Skeletal muscle cell (primary cell): ENCODE data around the gene RAB2B.
"Not testable (repeated sequence)": the region's sequence is repeated elsewhere in the genome, so short reads cannot be mapped to it uniquely, and the experiment has no call there.

Experiments
- DNase-seq: peaks from one replicate; pipeline ENCODE4 v3.0.0-alpha.2; 2010; ENCODE audit warnings: low read depth
- H3K4me3 ChIP-seq: 2 replicates; pipeline ENCODE4 v1.5.1; 2011; ENCODE audit warnings: low read depth, mild to moderate bottlenecking, control low read depth, low read length, moderate library complexity

Gene RAB2B

DNA sequence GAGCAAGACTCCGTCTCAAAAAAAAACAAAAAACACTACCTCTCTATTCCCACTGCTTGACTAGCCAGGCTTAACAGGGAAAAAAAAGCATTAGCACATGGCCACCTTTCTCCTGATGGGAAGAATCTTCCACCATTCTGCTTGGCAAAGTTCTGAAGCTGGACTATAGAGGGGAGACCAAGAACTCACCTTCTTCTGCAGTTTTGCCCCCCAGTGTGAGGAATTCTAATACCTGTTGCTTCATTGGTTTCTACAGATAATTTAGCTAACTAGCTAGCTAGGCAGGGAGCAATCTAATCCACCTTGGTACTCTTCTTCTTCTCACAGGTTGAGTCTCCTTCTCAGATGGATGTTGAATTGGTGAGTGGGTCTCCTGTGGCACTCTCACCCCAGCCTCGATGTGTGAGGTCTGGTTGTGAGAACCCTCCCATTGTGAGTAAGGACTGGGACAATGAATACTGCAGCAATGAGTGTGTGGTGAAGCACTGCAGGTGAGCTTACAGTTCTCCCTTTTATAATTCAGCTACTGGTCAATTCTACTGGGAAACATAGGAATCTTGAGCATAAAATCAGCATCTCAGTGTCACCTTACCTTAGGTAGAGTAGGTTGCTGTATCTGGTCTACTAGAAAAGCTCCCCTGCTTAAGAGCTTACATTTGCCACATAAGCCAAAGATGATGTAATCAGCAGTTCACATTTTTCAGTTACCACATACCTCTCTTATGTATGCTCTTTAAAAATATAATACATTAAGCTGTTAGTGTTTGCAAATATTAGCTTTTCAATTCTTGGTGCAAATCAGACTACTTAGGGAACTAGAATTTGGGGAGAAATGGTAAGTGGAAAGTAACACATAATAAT, 18.4 kb upstream of the RAB2B start:
- no peak for DNase-seq
- no peak overlapping the region for H3K4me3 ChIP-seq

DNA sequence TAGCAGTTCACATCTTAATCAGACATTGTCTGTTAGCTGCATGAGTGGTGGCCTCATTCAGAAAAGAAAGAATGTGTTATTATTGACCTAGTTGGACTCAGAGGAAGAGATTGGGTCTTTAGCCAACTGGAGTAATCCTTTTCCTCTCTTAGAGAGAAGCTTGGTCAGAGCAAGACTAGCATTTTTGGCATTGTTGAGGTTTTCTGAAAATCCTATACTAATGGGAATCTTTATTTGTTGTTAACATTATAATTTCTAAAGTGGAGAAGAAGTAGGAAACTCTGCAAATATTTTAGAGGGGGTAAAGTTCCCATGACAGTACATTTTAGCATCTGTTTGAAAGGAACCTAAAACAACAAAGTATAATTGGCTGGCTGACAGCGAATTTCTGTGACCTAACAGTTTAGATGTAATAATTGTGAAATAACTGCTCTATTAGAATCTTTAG, 9.9 kb upstream of the RAB2B start:
- no peak for DNase-seq
- H3K4me3 ChIP-seq, result no peak overlapping the region

DNA sequence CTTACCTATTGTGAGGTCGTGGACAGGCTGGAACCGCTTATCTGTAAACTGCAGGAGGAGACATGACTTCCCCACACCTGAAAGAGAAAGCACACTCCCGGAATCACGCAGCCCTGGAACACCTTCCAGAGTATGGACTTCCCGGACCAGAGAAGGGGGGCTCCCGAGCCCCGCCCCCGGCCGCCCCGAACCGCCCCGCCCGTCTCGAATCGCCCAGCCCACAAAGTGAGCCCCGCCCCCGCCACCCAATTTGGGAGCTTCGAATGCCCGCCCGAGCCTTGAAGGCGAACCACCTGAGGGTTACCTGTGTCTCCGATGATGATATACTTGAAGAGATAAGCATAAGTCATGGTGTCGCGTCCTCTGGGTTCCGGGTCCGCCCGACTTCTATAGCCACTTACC, 235 bp downstream of the RAB2B start:
- H3K4me3 ChIP-seq, result peak overlapping the region; percentile 79
- DNase-seq, result no peak

- H3K4me3 ChIP-seq, result peak overlapping the region; percentile 79
Observed at GRCh38 chr14:21475767-21476522, 814 bp downstream of the RAB2B start.

GRCh38 chr14:21467616-21468015, 9.1 kb downstream of the RAB2B start:
- H3K4me3 ChIP-seq, result no peak overlapping the region
- DNase-seq, result peak; percentile 67

More at GRCh38 chr14:21475767-21476522, 814 bp downstream of the RAB2B start:
- no peak for DNase-seq

DNA sequence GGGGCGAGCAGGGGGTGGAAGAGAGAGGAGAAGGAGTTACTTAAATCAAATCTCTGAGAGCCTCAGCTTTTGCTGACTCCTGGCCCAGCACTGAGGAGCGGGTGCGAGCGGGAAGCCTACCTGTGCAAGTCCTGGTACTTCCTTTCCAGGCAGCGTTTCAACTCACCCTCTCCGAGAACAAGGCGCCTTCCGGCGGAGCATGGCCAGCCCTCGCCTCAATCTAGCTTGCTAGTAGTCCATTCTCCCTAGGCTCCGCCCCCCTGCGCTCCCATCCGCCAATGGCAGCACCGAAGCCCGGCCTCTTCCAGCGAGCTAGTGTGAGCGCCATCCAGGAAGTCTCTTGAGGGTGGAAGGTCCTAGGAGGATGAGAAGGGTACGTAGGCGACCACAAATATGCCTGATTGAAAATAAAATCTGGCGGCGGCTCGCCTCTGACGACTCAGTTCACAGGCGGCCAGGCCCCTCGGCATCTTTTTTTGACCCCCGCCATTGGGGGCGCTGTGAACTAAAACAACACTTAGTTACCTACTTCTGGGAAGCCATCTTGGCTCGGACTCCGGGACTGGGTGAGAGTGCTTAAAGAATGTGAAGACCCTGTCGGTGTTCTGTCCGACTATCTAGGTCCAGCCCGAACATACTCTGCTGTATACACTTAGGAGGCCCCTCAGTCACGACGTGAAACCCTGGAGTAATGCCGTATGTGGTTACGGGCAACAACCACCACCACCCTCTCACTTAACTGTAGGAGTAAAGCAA, 20.7 kb downstream of the RAB2B start, which contains the start of gene CHD8:
Gene CHD8, minus strand, starts transcription at position 212 of the 756 bp plus-strand sequence. CDS start 24,480 bp downstream, outside the sequence.
- DNase-seq, result peak; percentile 99
- peak within 1 kb of the TSS; percentile 92 for H3K4me3 ChIP-seq

DNA sequence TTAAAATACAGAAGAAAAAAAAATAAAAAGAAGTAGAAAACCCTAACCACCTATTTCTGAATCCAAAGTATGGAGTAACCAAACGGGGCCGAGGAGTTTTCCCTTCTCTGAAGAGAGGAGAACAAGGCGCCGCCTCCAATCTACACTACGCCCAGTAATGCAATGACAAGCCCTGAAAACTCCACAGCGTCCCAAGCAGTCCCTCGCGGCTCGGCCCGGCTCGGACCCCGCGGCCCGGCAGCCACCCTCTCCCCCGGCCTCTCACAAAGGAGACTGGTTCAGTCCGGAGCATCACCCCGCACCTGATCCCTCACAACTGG, 21.2 kb downstream of the RAB2B start:
- DNase-seq, result no peak
- peak overlapping the region; percentile 92 for H3K4me3 ChIP-seq

DNA sequence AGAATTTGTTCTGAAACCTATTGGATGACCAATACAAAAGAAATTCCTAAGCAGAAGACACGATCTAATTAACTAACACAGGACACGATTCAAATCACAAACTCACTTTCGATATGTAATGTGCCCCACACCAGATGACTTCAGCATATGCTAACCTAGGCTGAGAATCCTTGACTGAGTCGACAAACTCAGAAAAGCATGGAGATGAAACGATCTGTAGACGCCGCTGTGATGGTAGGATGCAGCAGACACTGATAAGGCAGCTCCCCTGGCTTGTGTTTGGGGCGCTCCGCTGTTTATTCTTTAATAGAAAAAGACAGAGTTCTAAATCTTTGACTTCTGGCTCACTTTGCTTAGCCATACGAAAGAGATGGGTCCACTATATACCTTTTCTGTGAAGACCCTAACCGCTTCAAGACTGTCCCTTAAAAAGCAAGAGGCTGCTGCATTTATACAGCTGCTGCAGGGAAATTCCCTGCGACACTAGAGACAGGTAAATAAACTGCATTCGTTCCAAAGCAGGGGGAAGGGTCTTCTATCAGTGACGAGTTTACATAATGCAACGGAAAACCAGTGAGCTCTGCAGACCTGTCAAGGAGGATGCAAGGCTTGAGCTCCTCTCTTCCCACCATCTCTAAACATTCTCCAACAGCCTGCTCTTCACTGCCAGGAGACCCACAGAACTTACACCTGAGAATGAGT, 21.8 kb downstream of the RAB2B start:
- peak overlapping the region; percentile 92 for H3K4me3 ChIP-seq
- DNase-seq, result no peak

GRCh38 chr14:21449899-21450216, 26.9 kb downstream of the RAB2B start:
- no peak overlapping the region for H3K4me3 ChIP-seq
- no peak for DNase-seq

DNA sequence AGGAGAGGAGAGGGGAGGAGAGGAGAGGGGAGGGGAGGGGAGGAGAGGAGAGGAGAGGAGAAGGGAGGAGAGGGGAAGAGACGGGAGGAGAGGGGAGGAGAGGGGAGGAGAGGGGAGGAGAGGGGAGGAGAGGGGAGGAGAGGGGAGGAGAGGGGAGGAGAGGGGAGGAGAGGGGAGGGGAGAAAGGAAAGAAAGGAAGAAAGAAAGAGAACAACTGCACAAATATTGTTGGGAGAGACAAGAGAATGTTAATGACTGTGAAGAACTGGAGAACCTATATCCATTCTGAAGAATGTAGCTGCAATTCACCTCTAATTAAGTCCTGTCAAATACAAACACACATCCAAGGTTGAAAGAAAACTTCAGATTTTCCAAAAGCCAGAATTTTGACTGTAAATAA, 34.1 kb downstream of the RAB2B start:
- H3K4me3 ChIP-seq, DNase-seq: not testable (repeated sequence)

- H3K4me3 ChIP-seq, result no peak overlapping the region
- no peak for DNase-seq
Observed at GRCh38 chr14:21440859-21441258, 35.9 kb downstream of the RAB2B start.

- DNase-seq, result peak; percentile 98
- H3K4me3 ChIP-seq, result peak overlapping the region; percentile 88
Observed at GRCh38 chr14:21437063-21437901, 39.5 kb downstream of the RAB2B start.

GRCh38 chr14:21436567-21437062, 40.1 kb downstream of the RAB2B start:
- no peak for DNase-seq
- H3K4me3 ChIP-seq, result peak overlapping the region; percentile 88

DNA sequence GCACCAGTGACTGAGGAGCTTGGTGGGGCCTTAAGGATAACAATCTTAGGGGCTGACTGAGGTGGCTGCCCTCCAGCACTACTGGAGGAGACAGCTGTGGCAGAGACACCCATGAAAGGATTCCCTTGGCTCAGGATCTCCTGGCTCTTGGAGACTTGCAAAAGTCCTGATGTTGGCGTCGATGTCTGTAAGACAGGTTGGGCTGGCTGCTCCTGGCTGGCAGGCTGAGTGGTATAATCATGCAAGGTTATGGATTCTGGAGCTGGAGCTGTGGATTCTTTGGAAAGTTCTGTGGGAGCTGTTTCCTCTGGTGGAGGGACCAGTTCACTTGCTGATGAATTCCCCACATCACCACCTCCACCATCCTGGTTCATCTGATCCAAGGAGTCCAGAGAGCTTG, 45.6 kb downstream of the RAB2B start:
- no peak overlapping the region for H3K4me3 ChIP-seq
- no peak for DNase-seq

DNA sequence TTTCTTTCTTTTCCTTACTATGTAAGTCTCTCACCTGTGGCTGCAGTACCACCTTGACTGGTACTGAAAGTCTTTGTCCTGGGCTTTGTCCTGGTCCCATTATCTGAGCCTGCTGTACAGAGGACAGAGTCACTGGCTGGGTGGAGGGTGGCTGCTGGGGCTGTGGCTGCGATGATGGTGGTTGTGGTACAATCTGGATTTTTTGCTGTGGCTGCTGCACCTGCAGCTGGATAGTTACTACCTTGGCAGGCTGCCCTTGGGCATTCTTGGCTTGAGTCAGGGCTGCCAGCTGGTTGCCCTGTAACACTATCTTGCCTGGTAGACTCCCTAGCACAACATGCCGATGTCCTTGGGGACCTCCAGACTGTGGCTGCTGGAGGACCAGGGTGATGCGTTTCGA, 47.8 kb downstream of the RAB2B start:
- no peak overlapping the region for H3K4me3 ChIP-seq
- no peak for DNase-seq

DNA sequence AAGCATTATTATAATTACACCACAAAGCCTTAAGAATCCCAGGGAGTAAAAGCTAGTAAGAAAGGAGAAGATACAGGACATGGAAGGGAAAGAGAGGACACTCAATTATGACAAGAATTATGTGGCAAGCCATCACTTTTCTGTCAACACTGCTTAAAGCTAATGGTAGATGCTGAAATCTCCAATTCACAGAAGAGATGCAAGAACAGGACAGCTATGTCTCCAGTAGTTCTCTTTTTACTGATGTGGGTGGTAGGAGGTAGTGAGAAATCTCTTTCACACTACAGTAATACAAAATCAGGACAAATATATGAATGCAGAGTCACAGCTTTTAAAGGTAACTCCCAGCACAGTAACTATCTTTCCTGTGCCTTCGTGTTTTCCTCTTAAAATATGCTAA, 50.1 kb downstream of the RAB2B start:
- no peak for DNase-seq
- H3K4me3 ChIP-seq, result no peak overlapping the region

- DNase-seq, result no peak
- H3K4me3 ChIP-seq, result no peak overlapping the region
Observed at GRCh38 chr14:21419528-21419927, 57.2 kb downstream of the RAB2B start.

- no peak overlapping the region for H3K4me3 ChIP-seq
- DNase-seq, result no peak
Observed at GRCh38 chr14:21415329-21415728, 61.4 kb downstream of the RAB2B start.
